Vagina (tissue), 2 donors: ENCODE measurements around the gene ISYNA1.

Experiments
- CTCF ChIP-seq, 3 experiments: fragments of 450-650 bp in 2 of 3; fragments of 200-600 bp in 1 of 3; sonication (generic) in 1 of 3; IDR thresholded peaks; one replicate each; pipeline ENCODE4 v1.5.1; 2017 to 2019; ENCODE audit warnings: antibody characterized with exemption in 3 of 3, mild to moderate bottlenecking in 2 of 3, moderate library complexity in 2 of 3
- POLR2AphosphoS5 ChIP-seq, 2 donors: sonication (generic); formaldehyde crosslinking; IDR thresholded peaks; one replicate each; pipeline ENCODE4 v1.9.0; 2017; ENCODE audit warnings: antibody characterized with exemption in 2 of 2, mild to moderate bottlenecking in 2 of 2, low read depth in 1 of 2; ENCODE audit not compliant: insufficient read depth in 1 of 2

GRCh38 chr19:18390065-18390907, 47.6 kb downstream of the ISYNA1 start:
- no peak for TF ChIP-seq CTCF (IDR thresholded peaks at IDR 0.05)
- TF ChIP-seq POLR2AphosphoS5 (IDR thresholded peaks at IDR 0.05; ENCODE audit: insufficient read depth in 1 of 2, low read depth in 1 of 2): no peak
